Testis (tissue), 3 donors: Measurements from ENCODE around the gene FAM50B. TPM values are rescaled to one million over a fixed set of nuclear protein-coding genes. Genes with fewer than 3 reads are reported as not detected.

ENCODE experiments used
- DNase-seq: peaks from one replicate; pipeline ENCODE4 v3.0.0-alpha.2; 2019
- H3K27ac ChIP-seq, 2 donors: fragments of 200-600 bp; sonication (generic); one replicate each; pipeline ENCODE4 v1.5.1; 2019
- H3K27me3 ChIP-seq: fragments of 200-600 bp; sonication (generic); one replicate; pipeline ENCODE4 v1.5.1; 2019
- H3K36me3 ChIP-seq: fragments of 200-600 bp; sonication (generic); one replicate; pipeline ENCODE4 v1.5.1; 2017; ENCODE audit warnings: low read depth; ENCODE audit errors: missing control alignments
- H3K4me1 ChIP-seq: fragments of 200-600 bp; sonication (generic); one replicate; pipeline ENCODE4 v1.5.1; 2019
- H3K4me3 ChIP-seq, 2 donors: fragments of 200-600 bp; sonication (generic); one replicate each; pipeline ENCODE4 v1.5.1; 2017 to 2019
- H3K9me3 ChIP-seq: fragments of 200-600 bp; sonication (generic); one replicate; pipeline ENCODE4 v1.5.1; 2017
- CTCF ChIP-seq, 3 experiments: fragments of 450-650 bp in 2 of 3; fragments of 200-600 bp in 1 of 3; sonication (generic) in 1 of 3; IDR thresholded peaks; one replicate each; pipeline ENCODE4 v1.5.1; 2016 to 2019; ENCODE audit warnings: antibody characterized with exemption in 3 of 3, mild to moderate bottlenecking in 2 of 3, moderate library complexity in 1 of 3
- POLR2A ChIP-seq: fragments of 450-650 bp; IDR thresholded peaks from one replicate; pipeline ENCODE4 v1.6.1; 2017; ENCODE audit warnings: antibody characterized with exemption, mild to moderate bottlenecking, moderate library complexity
- WGBS, 2 donors: methylation state at CpG; one replicate each; pipeline ENCODE4 v1.1.5; 2018; 5-methylcytosine and 5-hydroxymethylcytosine counted together
- intact Hi-C: fragments of 100-400 bp; cut with DNase I; formaldehyde crosslinking; loops from one replicate; pipeline ENCODE4 v1.15.1; 2023; ENCODE audit warnings: low total_unique reads
- polyA plus RNA-seq: library from polyadenylated mRNA; stranded (reverse); fragments of 350-450 nt; fragmentation: Illumina TruSeq; extraction: RNeasy Lipid Tissue Mini Kit (QIAGEN cat#74804); gene quantifications from one replicate; pipeline ENCODE4 v1.2.3, GENCODE V29; 2014; ENCODE audit warnings: low read depth, low replicate concordance; ENCODE audit not compliant: insufficient read depth
- total RNA-seq, 2 donors: library from RNA; depleted of rRNA; stranded (reverse); fragments of >200 nt; gene quantifications; one replicate each; pipeline ENCODE4 v1.2.3, GENCODE V29; 2016

Gene FAM50B
- total and polyA plus RNA-seq, 3 donors from 2014 or later: 24.5 to 38.6 (median 27.4) TPM

GRCh38 chr6:3849681-3850450, 693 bp downstream of the FAM50B start:
- Histone ChIP-seq H3K27ac (no peak overlapping the region), H3K9me3 (no peaks in the 10 kb centered on the region), H3K36me3 (no peaks in the 10 kb centered on the region), H3K4me1 (peaks cover 4% of the 10 kb centered on the region), H3K4me3 (peak overlapping the region; percentile 59 to 65), H3K27me3 (no peaks in the 10 kb centered on the region)
- WGBS, 2 donors: 56 to 59% methylated on average over 26 to 73 of the region's 73 CpGs
- DNase-seq: peak; percentile 35
- TF ChIP-seq POLR2A: no peak
- no peak for TF ChIP-seq CTCF (IDR thresholded peaks at IDR 0.05)
- intact Hi-C loops: no loop called here

GRCh38 chr6:3850451-3851203, 1.5 kb downstream of the FAM50B start:
- TF ChIP-seq CTCF (IDR thresholded peaks at IDR 0.05): no peak
- TF ChIP-seq POLR2A: no peak
- no peak for DNase-seq
- Histone ChIP-seq H3K9me3 (no peaks in the 10 kb centered on the region), H3K36me3 (no peaks in the 10 kb centered on the region), H3K27me3 (no peaks in the 10 kb centered on the region), H3K4me1 (peaks cover 4% of the 10 kb centered on the region), H3K27ac (no peak overlapping the region), H3K4me3 (peak overlapping the region; percentile 59 to 65)
- intact Hi-C loops: no loop called here
- 85 to 91% methylated on average over 23 to 33 of the region's 33 CpGs for WGBS, 2 donors

- no peak for TF ChIP-seq POLR2A
- no peak for TF ChIP-seq CTCF (IDR thresholded peaks at IDR 0.05)
- H3K9me3 ChIP-seq: no peaks in the 10 kb centered on the region
- intact Hi-C loops: no loop called here
- no peak overlapping the region for H3K4me3 ChIP-seq
- H3K4me1 ChIP-seq: peaks cover 4% of the 10 kb centered on the region
- no peak for DNase-seq
- no peaks in the 10 kb centered on the region for H3K36me3 ChIP-seq
- no peaks in the 10 kb centered on the region for H3K27me3 ChIP-seq
- WGBS, 2 donors: 50 to 97% methylated on average over 2 of the region's 2 CpGs
- H3K27ac ChIP-seq: no peak overlapping the region
These were observed 2.7 kb downstream of the FAM50B start for GRCh38 chr6:3851839-3852238.

- no peak for DNase-seq
- Histone ChIP-seq H3K4me1 (peaks cover 4% of the 10 kb centered on the region), H3K27ac (no peak overlapping the region), H3K27me3 (no peaks in the 10 kb centered on the region), H3K4me3 (no peak overlapping the region), H3K9me3 (no peaks in the 10 kb centered on the region), H3K36me3 (no peaks in the 10 kb centered on the region)
- 74 to 89% methylated on average over 5 of the region's 5 CpGs for WGBS, 2 donors
- TF ChIP-seq POLR2A (no peak), CTCF (IDR thresholded peaks at IDR 0.05) (no peak)
- intact Hi-C loops: no loop called here
These were observed 3.2 kb downstream of the FAM50B start for GRCh38 chr6:3852391-3852790.
